ENCODE results near the gene MYL11.

MYL11 gene

DNA sequence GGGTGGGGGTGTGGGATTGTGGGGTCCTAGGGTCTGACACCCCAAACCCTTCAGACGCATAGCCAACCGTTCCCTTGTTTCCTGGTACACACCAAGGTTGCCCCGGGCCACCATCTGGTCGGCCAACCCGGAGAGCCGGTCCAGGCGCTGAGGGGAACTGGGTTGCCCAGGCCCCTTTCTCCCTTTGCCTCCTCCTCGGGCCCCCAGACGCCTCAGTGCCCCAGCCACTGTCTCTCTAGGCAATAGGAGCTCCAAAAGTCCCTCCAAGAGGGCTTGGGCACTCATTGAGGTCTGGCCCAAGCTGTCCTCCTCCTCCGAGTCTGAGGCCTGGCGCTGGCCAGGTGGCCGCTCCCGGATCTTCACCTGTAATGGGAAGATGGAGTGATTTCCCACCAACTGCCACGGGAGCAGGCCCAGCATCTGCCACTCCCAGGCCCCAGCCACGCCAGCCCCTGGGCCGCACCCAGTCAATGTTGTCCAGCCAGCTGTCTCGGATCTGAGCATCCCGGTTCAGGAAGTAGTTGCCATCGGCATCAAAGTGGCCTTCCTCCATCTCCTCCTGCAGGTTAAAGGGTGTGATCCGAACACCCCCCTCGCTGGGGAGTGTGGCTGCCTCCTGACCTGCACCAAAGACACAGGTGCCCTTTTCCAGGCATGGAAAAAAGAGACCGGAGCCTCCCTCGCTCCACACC is 21.0 kb upstream of the MYL11 start:
- DNase-seq (ENCODE audit: extremely low read depth in 1 of 2, low read depth in 1 of 2) = no peak

DNA sequence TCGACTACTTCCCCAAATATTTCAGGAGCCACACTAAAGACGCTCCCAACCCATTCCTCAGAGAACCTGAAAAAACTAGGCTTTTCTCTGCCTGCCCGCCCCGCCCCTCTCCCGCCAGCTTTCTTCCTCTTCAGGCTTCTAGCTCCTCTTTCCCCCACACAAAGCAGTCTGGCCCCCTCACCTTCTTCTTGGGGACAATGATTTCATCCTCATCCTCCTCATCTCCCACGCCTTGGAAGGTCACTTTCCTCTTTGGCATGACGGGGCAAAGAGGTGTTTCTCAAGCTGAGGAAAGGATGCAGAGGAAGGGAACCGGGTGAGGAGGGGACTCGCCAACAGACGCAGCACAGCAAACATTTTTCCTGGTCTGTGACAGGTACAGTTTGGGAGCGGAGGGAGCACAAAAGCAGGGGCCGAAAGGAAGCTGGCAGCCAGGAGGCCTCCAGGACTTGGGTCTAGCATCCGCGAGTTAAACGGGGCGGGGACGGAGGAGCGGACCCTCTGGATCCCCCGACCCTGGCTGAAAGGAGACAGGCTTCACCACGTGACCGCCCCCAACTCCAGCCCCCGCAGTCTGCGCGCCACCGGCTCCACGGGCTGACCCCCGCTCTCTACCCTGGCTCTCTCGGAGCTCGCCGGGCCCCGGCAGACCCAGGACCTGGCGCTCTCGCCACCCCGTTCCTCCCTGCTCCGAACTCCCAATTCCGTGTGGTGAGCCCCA is 20.0 kb upstream of the MYL11 start:
- DNase-seq (ENCODE audit: extremely low read depth in 1 of 2, low read depth in 1 of 2) = no peak

GRCh38 chr16:30355144-30355953 is 19.3 kb upstream of the MYL11 start, which contains the start of gene CD2BP2:
Gene CD2BP2, minus strand, starts transcription at chr16:30355308. Its CDS starts 627 bp downstream, at chr16:30354681.
- peak; percentile 64 to 79 for DNase-seq (ENCODE audit: extremely low read depth in 1 of 2, low read depth in 1 of 2)

- DNase-seq (ENCODE audit: extremely low read depth in 1 of 2, low read depth in 1 of 2) = no peak
These were observed 18.7 kb upstream of the MYL11 start for GRCh38 chr16:30355954-30356308.

DNA sequence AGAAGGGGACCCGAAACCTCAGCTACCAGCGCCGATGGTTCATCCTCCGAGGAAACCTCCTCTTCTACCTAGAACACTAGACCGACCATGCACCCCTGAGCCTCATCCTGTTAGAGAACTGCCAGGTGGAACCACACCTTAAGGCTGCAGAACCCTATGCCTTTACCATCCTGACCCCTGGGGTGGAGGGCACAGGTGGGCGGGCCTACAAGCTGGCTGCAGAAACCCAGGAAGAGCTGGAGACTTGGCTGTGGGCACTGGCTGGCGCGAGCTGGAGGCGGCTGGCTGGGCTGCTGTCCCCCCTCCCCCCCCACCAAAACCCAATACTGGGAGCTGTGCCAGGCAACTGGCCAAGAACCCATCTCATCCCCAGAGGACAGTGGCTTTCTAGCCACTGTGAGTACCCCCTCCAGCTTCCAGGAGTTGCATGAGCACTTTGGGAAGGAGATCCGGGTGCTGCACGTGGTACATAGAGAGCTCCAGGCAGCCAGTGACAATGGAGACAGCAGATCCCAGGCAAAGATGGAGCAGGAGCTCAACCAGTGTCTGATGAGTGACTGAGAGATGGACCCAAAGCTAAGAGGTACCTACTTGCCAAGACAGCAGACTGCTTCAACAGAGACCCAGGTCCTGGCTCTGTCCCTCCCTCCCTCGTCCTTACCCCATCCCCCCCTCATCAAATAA is 18.1 kb upstream of the MYL11 start:
- DNase-seq (ENCODE audit: extremely low read depth in 1 of 2, low read depth in 1 of 2) = no peak

- no peak for DNase-seq (ENCODE audit: extremely low read depth in 1 of 2, low read depth in 1 of 2)
These were observed 17.4 kb upstream of the MYL11 start for GRCh38 chr16:30357085-30357714.

GRCh38 chr16:30357715-30358576 is 16.7 kb upstream of the MYL11 start:
- DNase-seq (ENCODE audit: extremely low read depth in 1 of 2, low read depth in 1 of 2) = no peak

DNA sequence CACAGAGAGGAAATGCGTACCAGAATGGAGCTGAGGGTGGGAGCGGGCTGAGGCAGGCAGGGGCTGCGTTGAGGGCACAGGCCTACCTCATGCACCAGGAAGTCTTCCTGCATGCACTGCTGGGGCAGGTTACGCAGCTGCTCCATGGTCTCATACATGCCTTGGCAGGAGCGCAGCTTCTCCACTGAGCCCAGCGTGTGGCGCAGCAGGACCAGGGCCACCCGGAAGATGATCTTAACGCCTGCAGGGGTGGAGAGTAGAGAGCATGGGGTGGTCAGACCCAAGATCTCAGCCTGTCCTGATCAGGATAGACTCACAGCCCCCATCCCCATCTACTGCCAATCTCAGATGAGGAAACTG is 16.0 kb upstream of the MYL11 start:
- no peak for DNase-seq (ENCODE audit: extremely low read depth in 1 of 2, low read depth in 1 of 2)

DNA sequence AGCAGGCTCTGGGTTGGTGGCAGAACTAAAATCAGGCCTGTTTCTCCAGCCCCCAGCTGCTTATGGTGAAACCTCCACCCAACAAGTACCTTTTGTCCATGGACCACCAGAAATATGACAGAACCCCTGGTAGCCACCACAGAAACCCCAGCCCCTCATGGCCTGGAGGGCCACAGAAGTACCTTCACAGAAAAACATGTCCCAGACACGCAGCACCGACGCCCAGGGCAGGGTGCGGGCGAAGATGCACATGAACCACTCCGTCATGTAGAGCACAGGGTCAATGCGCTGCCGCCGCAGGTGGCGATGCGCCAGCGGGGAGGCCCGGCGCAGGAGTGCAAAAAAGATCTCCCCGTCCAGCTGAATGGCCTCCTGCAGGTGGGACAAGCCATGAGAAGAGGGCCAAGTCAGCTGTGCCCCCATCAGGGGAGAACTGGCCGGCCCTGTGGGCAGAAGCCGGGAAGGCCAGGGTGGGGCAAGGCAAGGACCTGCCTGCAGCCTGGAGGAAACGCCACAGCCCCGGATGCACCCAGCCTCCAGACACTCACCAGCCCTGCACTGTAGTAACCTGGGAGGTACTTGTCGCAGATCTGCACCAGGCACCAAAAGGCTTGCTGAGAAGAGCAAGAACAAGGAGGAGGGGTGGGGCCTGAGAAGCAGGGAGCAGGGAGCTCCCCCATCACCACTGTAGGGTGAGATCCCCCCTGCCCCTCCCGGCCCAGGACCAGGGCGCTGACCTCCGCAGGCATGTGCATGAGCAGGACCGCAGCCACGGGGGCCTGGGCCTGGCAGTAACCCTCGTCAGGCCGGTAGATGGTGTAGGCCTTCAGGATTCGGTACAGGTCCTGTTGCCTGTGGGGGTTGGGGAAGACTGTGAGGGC is 15.4 kb upstream of the MYL11 start:
- no peak for DNase-seq (ENCODE audit: extremely low read depth in 1 of 2, low read depth in 1 of 2)

- no peak for DNase-seq (ENCODE audit: extremely low read depth in 1 of 2, low read depth in 1 of 2)
These were observed 14.8 kb upstream of the MYL11 start for GRCh38 chr16:30359871-30360170.

DNA sequence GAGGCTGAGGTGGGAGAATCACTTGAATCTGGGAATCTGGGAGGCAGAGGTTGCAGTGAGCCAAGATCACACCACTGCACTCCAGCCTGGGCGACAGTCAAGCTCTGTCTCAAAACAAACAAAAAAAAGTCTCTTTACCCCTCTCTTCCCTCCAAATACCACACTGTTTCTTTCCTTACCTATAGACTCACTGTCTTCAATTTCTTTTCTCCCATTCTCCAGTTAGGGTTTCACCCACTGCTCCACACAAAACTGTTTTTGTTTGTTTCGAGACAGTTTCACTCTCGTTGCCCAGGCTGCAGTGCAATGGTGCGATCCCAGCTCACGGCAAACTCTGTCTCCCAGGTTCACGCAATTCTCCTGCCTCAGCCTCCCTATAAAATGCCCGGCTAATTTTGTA is 13.4 kb upstream of the MYL11 start:
- DNase-seq (ENCODE audit: extremely low read depth in 1 of 2, low read depth in 1 of 2) = no peak

GRCh38 chr16:30365200-30365599 is 9.4 kb upstream of the MYL11 start:
- no peak for DNase-seq (ENCODE audit: extremely low read depth in 1 of 2, low read depth in 1 of 2)

DNA sequence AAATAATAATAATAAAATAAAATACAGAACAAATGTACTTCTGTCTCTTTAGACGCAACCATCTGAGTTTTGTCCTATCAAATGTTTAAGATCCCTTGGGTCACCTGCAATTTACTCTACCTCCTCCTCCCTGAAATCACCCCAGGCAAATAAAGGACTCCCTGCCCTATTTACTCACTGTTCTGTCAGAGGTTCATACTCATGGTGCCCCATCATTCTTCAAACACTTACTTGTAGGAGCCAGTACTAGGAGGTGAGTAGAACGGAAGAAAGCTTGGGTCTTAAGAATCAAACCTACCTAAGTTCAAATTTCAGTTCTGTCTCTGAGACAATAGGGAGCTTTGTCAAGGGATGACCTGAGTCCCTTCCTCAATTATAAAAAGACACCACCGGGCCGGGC is 8.1 kb upstream of the MYL11 start:
- DNase-seq (ENCODE audit: extremely low read depth in 1 of 2, low read depth in 1 of 2) = no peak

GRCh38 chr16:30367349-30368009 is 7.1 kb upstream of the MYL11 start:
- no peak for DNase-seq (ENCODE audit: extremely low read depth in 1 of 2, low read depth in 1 of 2)

GRCh38 chr16:30368122-30368791 is 6.3 kb upstream of the MYL11 start:
- DNase-seq (ENCODE audit: extremely low read depth in 1 of 2, low read depth in 1 of 2) = no peak

- DNase-seq (ENCODE audit: extremely low read depth in 1 of 2, low read depth in 1 of 2) = no peak
These were observed 5.9 kb upstream of the MYL11 start for GRCh38 chr16:30368792-30369090.

DNA sequence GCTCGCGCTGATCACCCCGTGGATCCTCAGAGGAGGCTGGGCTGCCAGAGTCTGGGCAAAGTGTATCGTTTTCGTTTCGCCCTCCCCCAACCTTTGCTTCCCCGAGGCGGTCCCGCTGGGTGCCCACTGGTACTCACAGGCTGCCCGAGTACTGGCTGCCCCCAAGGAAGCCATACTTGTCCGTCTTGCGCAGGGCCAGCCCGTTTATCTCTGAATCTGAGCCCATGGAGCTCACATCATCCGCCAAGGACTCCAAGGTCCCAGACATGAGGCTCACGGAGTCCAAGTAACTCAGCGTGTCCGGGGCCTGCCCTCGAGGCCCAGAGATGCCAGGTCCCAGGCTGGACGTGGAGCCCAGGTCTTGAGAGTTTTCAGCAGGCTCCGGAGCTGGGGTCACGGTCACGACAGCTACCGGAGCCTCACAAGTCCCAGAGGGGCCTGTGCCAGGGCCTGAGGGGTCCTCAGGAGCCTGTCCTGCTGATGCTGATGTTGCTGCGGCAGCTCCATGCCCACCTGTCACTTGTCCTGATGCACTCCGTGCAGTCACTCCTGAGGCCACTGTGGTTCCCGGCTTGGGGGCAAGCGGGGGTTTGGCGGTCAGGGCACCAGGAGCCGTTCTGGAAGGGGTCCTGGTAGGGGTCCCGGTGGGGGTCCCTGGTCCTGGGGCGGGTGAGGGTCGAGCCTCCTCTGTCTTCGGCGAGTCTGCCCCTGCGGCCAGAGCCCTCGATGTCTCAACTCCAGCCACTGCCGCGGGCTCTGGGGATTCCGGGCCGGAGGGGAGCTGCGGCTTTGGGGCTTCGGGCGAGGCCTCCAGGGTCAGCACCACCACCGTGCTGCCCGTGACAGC is 5.3 kb upstream of the MYL11 start:
- DNase-seq (ENCODE audit: extremely low read depth in 1 of 2, low read depth in 1 of 2) = no peak

All from activated CD8-positive, alpha-beta memory T cell treated with anti-CD3 and anti-CD28 coated beads for 1 hour (primary cell).